WTC11 (cell line): Measurements from ENCODE around the gene EIF3I. TPM values are rescaled to one million over a fixed set of nuclear protein-coding genes. Genes with fewer than 3 reads are reported as not detected.

Experiments
- AFF4 ChIP-seq: sonication (generic); formaldehyde crosslinking; IDR thresholded peaks from 2 replicates; pipeline ENCODE4 v1.8.1; 2023; ENCODE audit warnings: mild to moderate bottlenecking, missing genetic modification reagents, borderline replicate concordance
- ATF1 ChIP-seq: sonication (generic); formaldehyde crosslinking; IDR thresholded peaks from 2 replicates; pipeline ENCODE4 v1.8.1; 2023; ENCODE audit warnings: mild to moderate bottlenecking, moderate library complexity, missing genetic modification reagents
- ATF2 ChIP-seq: sonication (generic); formaldehyde crosslinking; IDR thresholded peaks from 2 replicates; pipeline ENCODE4 v1.8.1; 2022; ENCODE audit warnings: low read depth, missing genetic modification reagents, borderline replicate concordance
- CBFB ChIP-seq: sonication (generic); formaldehyde crosslinking; IDR thresholded peaks from 2 replicates; pipeline ENCODE4 v1.8.1; 2022; ENCODE audit warnings: mild to moderate bottlenecking, low read depth, missing genetic modification reagents
- CREB1 ChIP-seq: sonication (generic); formaldehyde crosslinking; IDR thresholded peaks from 2 replicates; pipeline ENCODE4 v1.8.0; 2023; ENCODE audit warnings: mild to moderate bottlenecking, missing genetic modification reagents
- E2F5 ChIP-seq: sonication (generic); formaldehyde crosslinking; IDR thresholded peaks from 2 replicates; pipeline ENCODE4 v1.8.1; 2022; ENCODE audit warnings: mild to moderate bottlenecking, moderate library complexity, missing genetic modification reagents
- IRF1 ChIP-seq: sonication (generic); formaldehyde crosslinking; IDR thresholded peaks from 2 replicates; pipeline ENCODE4 v1.8.0; 2023; ENCODE audit warnings: missing genetic modification reagents
- JAZF1 ChIP-seq: fragments of 250-450 bp; sonication (Bioruptor Pico); IDR thresholded peaks from 2 replicates; pipeline ENCODE4 v1.9.0; 2021; ENCODE audit warnings: moderate library complexity, mild to moderate bottlenecking, inconsistent platforms
- JUN ChIP-seq: sonication (generic); formaldehyde crosslinking; IDR thresholded peaks from 2 replicates; pipeline ENCODE4 v1.8.0; 2023; ENCODE audit warnings: mild to moderate bottlenecking, missing genetic modification reagents
- KAT7 ChIP-seq: sonication (generic); formaldehyde crosslinking; IDR thresholded peaks from 2 replicates; pipeline ENCODE4 v1.8.1; 2023; ENCODE audit warnings: missing genetic modification reagents, mild to moderate bottlenecking, borderline replicate concordance
- MAX ChIP-seq: sonication (generic); formaldehyde crosslinking; IDR thresholded peaks from 2 replicates; pipeline ENCODE4 v1.8.0; 2022; ENCODE audit warnings: mild to moderate bottlenecking, missing genetic modification reagents
- PRDM15 ChIP-seq: sonication (generic); formaldehyde crosslinking; IDR thresholded peaks from 2 replicates; pipeline ENCODE4 v1.8.0; 2022; ENCODE audit warnings: missing genetic modification reagents
- PREB ChIP-seq: sonication (generic); formaldehyde crosslinking; IDR thresholded peaks from 2 replicates; pipeline ENCODE4 v1.8.1; 2022; ENCODE audit warnings: mild to moderate bottlenecking, missing genetic modification reagents, moderate library complexity, borderline replicate concordance
- ZNF281 ChIP-seq: sonication (generic); formaldehyde crosslinking; IDR thresholded peaks from 2 replicates; pipeline ENCODE4 v1.8.0; 2023; ENCODE audit warnings: mild to moderate bottlenecking, missing genetic modification reagents
- ZNF423 ChIP-seq: fragments of 250-450 bp; sonication (Bioruptor Pico); IDR thresholded peaks from 2 replicates; pipeline ENCODE4 v2.1.2; 2022; ENCODE audit warnings: mild to moderate bottlenecking, moderate library complexity
- ZNF425 ChIP-seq: fragments of 250-450 bp; sonication (Bioruptor Pico); conservative IDR thresholded peaks from 2 replicates; pipeline ENCODE4 v1.9.0; 2021; ENCODE audit warnings: mild to moderate bottlenecking
- ZNF512 ChIP-seq: sonication (generic); formaldehyde crosslinking; IDR thresholded peaks from 2 replicates; pipeline ENCODE4 v1.8.1; 2022; ENCODE audit warnings: missing genetic modification reagents, borderline replicate concordance
- total RNA-seq: library from RNA; stranded (reverse); gene quantifications from 3 replicates; pipeline ENCODE4 v1.2.3, GENCODE V29; 2021

The EIF3I gene
- total RNA-seq, 1 experiment from 2014 or later = 237 TPM

- no peak for TF ChIP-seq AFF4 (CRISPR knock-in tag)
- TF ChIP-seq E2F5 (CRISPR knock-in tag) = peak; percentile 92
- peak; percentile 96 for TF ChIP-seq MAX (CRISPR knock-in tag)
- TF ChIP-seq CBFB (CRISPR knock-in tag) = no peak
- TF ChIP-seq ZNF281 (CRISPR knock-in tag) = no peak; the same call in 1 of the 2 replicates
- TF ChIP-seq ZNF423 (CRISPR knock-in tag) = no peak
- no peak for TF ChIP-seq ZNF512 (CRISPR knock-in tag)
- TF ChIP-seq JAZF1 (CRISPR knock-in tag) = no peak
- no peak for TF ChIP-seq PRDM15 (CRISPR knock-in tag)
- no peak for TF ChIP-seq ATF2
- TF ChIP-seq JUN = peak; percentile 75; the same call in 1 of the 2 replicates
- TF ChIP-seq IRF1 (CRISPR knock-in tag) = no peak
- no peak for TF ChIP-seq PREB (CRISPR knock-in tag)
- peak; percentile 44; the same call in 1 of the 2 replicates for TF ChIP-seq CREB1 (CRISPR knock-in tag)
- TF ChIP-seq ATF1 (CRISPR knock-in tag) = no peak
- TF ChIP-seq KAT7 (CRISPR knock-in tag) = 0 out of 2 replicates have a peak, but pooled peaks have one; percentile 89
- no peak for TF ChIP-seq ZNF425
Measured at GRCh38 chr1:32179443-32180185, 42.6 kb upstream of the EIF3I start, which contains the start of gene TXLNA (continued).
